HUES6 (cell line): ENCODE measurements around the gene HSD17B12.

Experiments
- H3K27ac ChIP-seq: 2 replicates; pipeline ENCODE4 v1.7.0; 2013; ENCODE audit warnings: low read depth, mild to moderate bottlenecking, low read length, inconsistent platforms
- H3K27me3 ChIP-seq: 2 replicates; pipeline ENCODE4 v1.6.1; 2013; ENCODE audit warnings: low read length; ENCODE audit not compliant: control insufficient read depth, insufficient read depth
- H3K36me3 ChIP-seq: 2 replicates; pipeline ENCODE4 v1.6.1; 2013; ENCODE audit warnings: low read length; ENCODE audit not compliant: control insufficient read depth, insufficient read depth
- H3K4me1 ChIP-seq: 2 replicates; pipeline ENCODE4 v1.6.1; 2013; ENCODE audit warnings: low read length; ENCODE audit not compliant: control insufficient read depth, insufficient read depth
- H3K4me3 ChIP-seq: 2 replicates; pipeline ENCODE4 v1.5.1; 2013; ENCODE audit warnings: low read depth, low read length
- H3K9ac ChIP-seq: one replicate; pipeline ENCODE4 v1.6.1; 2013; ENCODE audit warnings: mild to moderate bottlenecking, low read length
- H3K9me3 ChIP-seq: 2 replicates; pipeline ENCODE4 v1.6.1; 2013; ENCODE audit warnings: low read depth, low read length; ENCODE audit not compliant: control insufficient read depth, insufficient read depth

HSD17B12 gene

GRCh38 chr11:43892851-43893250 lies 212.3 kb downstream of the HSD17B12 start:
- Histone ChIP-seq H3K27me3 (no peaks in the 10 kb centered on the region), H3K9me3 (no peaks in the 10 kb centered on the region), H3K36me3 (peaks cover 9% of the 10 kb centered on the region), H3K4me3 (no peak overlapping the region), H3K9ac (no peak overlapping the region), H3K4me1 (no peaks in the 10 kb centered on the region), H3K27ac (no peak overlapping the region)

DNA sequence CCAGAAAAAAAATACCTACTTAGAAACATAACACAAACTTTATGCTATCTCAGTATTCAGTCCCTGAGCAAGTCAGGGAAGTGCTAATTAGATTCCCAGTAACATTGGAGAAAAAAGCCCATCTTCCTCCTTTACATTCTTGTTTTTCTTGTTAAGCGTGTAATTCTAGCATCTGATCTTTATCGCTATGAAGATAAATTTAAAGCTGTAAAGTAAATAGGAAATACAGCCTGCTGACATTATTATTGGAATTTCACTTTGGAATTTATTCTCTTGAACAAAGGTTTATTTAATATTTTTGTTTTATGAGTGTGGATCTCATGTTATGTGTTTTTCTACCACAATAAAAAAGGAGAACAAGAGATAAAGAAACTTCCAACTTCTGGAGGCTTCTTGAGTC lies 214.0 kb downstream of the HSD17B12 start:
- Histone ChIP-seq H3K9me3 (no peaks in the 10 kb centered on the region), H3K27me3 (no peaks in the 10 kb centered on the region), H3K4me1 (no peaks in the 10 kb centered on the region), H3K4me3 (no peak overlapping the region), H3K9ac (no peak overlapping the region), H3K36me3 (peaks cover 18% of the 10 kb centered on the region), H3K27ac (no peak overlapping the region)

- no peaks in the 10 kb centered on the region for H3K27me3 ChIP-seq
- H3K9ac ChIP-seq: no peak overlapping the region
- H3K4me1 ChIP-seq: no peaks in the 10 kb centered on the region
- H3K27ac ChIP-seq: no peak overlapping the region
- H3K9me3 ChIP-seq: no peaks in the 10 kb centered on the region
- H3K36me3 ChIP-seq: peaks cover 18% of the 10 kb centered on the region
- H3K4me3 ChIP-seq: no peak overlapping the region
Measured at GRCh38 chr11:43895601-43896000, 215.1 kb downstream of the HSD17B12 start.

DNA sequence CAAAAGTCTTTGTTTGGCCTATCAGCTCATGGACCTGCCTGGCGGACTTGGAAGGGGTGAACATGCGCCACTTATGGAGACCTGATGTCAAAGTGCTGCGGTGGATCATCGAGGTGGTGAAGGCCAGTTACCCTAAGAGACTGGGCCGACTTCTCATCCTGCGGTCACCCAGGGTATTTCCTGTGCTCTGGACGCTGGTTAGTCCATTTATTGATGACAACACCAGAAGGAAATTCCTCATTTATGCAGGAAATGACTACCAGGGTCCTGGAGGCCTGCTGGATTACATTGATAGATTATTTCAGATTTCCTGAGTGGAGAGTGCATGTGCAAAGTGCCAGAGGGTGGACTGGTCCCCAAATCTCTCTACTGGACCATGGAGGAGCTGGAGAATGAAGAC lies 218.0 kb downstream of the HSD17B12 start:
- no peaks in the 10 kb centered on the region for H3K27me3 ChIP-seq
- no peaks in the 10 kb centered on the region for H3K9me3 ChIP-seq
- no peak overlapping the region for H3K9ac ChIP-seq
- H3K4me1 ChIP-seq: no peaks in the 10 kb centered on the region
- peaks cover 10% of the 10 kb centered on the region for H3K36me3 ChIP-seq
- H3K4me3 ChIP-seq: no peak overlapping the region
- no peak overlapping the region for H3K27ac ChIP-seq

GRCh38 chr11:43899094-43899493 lies 218.6 kb downstream of the HSD17B12 start:
- Histone ChIP-seq H3K9me3 (no peaks in the 10 kb centered on the region), H3K4me3 (no peak overlapping the region), H3K36me3 (peaks cover 10% of the 10 kb centered on the region), H3K27me3 (no peaks in the 10 kb centered on the region), H3K9ac (no peak overlapping the region), H3K4me1 (no peaks in the 10 kb centered on the region), H3K27ac (no peak overlapping the region)

DNA sequence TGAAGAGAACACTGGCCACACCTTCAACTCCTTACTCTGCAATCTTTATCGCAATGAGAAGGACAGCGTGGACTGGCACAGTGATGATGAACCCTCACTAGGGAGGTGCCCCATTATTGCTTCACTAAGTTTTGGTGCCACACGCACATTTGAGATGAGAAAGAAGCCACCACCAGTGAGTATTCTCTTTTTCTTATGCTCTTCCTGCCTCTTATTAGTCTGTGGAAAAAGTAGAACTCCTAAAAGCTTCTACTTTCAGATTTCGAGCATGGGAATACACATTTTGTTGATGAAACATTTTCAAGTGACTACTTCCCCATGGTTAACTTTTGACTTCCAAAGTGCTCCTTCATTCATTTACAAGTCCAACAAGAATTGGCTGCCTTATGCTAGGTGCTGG lies 221.0 kb downstream of the HSD17B12 start:
- H3K9ac ChIP-seq: no peak overlapping the region
- no peaks in the 10 kb centered on the region for H3K27me3 ChIP-seq
- H3K4me3 ChIP-seq: no peak overlapping the region
- no peak overlapping the region for H3K27ac ChIP-seq
- no peaks in the 10 kb centered on the region for H3K9me3 ChIP-seq
- peaks cover 10% of the 10 kb centered on the region for H3K36me3 ChIP-seq
- H3K4me1 ChIP-seq: no peaks in the 10 kb centered on the region

GRCh38 chr11:43903078-43903477 lies 222.5 kb downstream of the HSD17B12 start:
- Histone ChIP-seq H3K27ac (no peak overlapping the region), H3K36me3 (peaks cover 6% of the 10 kb centered on the region; the same call in 1 of the 2 replicates), H3K9ac (no peak overlapping the region)

DNA sequence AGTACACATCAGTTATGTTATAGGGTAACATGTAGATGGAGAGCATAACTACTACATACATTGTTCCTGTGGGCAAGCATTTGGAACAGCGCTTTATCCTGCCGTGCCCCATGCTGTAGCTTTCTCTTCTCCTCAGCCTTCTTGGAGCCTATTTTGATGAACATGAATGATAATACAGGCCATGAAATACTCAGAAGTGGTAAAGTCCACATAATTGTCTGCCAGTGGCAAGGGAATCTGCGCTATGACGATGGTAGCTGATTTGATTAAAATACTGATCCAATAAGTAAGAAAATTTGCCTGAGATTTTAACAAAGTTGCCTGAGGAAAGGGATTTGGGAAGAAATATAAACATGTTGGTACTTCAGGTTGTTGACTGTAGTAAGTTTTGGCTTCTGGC lies 223.4 kb downstream of the HSD17B12 start:
- no peak overlapping the region for H3K27ac ChIP-seq
- H3K36me3 ChIP-seq: no peaks in the 10 kb centered on the region
- no peak overlapping the region for H3K9ac ChIP-seq
- H3K9me3 ChIP-seq: no peaks in the 10 kb centered on the region
- no peak overlapping the region for H3K4me3 ChIP-seq
- H3K27me3 ChIP-seq: no peaks in the 10 kb centered on the region
- H3K4me1 ChIP-seq: no peaks in the 10 kb centered on the region

More at GRCh38 chr11:43903078-43903477, 222.5 kb downstream of the HSD17B12 start:
- Histone ChIP-seq H3K27me3 (no peaks in the 10 kb centered on the region), H3K4me3 (no peak overlapping the region), H3K9me3 (no peaks in the 10 kb centered on the region), H3K4me1 (no peaks in the 10 kb centered on the region)

DNA sequence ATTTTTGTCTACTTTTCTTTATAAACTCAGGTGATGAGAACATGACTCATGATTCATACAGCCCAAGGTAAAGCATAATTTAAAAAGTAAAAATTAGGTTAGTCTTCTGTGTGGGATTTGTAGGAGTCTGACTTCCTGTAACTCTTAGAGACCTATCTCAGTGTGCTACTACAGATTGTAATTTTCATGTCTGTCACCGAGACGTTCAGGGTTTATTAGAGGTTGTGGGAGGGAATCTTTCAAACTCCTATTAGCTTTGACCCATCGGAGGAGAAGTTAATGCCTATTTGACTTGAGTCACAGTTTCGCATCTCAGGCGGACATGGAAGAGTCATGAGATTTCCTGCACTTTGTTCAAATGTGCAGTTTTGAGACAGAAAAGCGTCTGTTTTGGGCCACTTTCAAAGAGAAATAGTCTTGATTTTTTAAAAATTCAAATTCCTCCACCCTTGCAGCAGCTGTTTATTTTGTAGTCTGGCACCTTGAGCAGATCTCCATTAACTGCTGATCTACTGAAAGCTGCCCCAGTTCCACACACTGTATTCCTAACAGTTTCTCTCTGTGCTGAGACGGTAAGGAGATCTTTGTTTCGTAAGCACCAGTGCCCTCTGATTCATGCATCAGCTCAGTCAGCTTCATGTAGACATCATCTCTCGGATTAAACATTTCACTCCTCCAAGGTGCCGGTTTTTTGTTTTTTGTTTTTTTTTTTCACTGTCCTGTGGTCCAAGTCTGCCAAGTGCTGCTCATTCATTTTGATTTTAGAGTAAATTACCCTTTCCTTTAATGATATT lies 224.4 kb downstream of the HSD17B12 start:
- H3K27me3 ChIP-seq: no peaks in the 10 kb centered on the region
- no peaks in the 10 kb centered on the region for H3K36me3 ChIP-seq
- no peak overlapping the region for H3K4me3 ChIP-seq
- no peaks in the 10 kb centered on the region for H3K4me1 ChIP-seq
- H3K9me3 ChIP-seq: no peaks in the 10 kb centered on the region
- no peak overlapping the region for H3K9ac ChIP-seq
- H3K27ac ChIP-seq: no peak overlapping the region

GRCh38 chr11:43905813-43906241 lies 225.3 kb downstream of the HSD17B12 start:
- H3K36me3 ChIP-seq: no peaks in the 10 kb centered on the region
- H3K9ac ChIP-seq: no peak overlapping the region
- no peaks in the 10 kb centered on the region for H3K4me1 ChIP-seq
- H3K27ac ChIP-seq: no peak overlapping the region
- no peaks in the 10 kb centered on the region for H3K27me3 ChIP-seq
- H3K9me3 ChIP-seq: no peaks in the 10 kb centered on the region
- no peak overlapping the region for H3K4me3 ChIP-seq
